Measurements from ENCODE around the gene ACAP1.

DNA sequence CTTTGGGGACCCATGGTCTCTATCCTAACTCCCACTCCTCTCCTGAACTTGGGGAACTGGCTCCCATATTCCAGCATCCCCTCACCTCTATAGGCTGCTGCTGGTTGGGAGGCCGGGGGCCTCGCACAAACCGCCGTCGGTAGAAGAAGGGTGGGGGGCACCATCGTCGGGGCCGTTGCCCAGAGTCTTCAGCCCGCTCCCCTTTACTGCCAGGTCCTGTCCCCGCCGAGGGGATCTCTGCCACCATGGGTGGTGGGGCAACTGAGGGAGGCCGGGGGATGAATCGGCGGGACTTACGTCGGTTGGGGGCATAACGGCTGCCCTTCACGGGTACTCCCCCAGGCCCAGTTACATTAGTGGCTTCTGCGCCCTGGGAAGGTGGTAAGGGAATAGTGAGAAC lies 46.2 kb upstream of the ACAP1 start:
- TF ChIP-seq, protein P1, sequence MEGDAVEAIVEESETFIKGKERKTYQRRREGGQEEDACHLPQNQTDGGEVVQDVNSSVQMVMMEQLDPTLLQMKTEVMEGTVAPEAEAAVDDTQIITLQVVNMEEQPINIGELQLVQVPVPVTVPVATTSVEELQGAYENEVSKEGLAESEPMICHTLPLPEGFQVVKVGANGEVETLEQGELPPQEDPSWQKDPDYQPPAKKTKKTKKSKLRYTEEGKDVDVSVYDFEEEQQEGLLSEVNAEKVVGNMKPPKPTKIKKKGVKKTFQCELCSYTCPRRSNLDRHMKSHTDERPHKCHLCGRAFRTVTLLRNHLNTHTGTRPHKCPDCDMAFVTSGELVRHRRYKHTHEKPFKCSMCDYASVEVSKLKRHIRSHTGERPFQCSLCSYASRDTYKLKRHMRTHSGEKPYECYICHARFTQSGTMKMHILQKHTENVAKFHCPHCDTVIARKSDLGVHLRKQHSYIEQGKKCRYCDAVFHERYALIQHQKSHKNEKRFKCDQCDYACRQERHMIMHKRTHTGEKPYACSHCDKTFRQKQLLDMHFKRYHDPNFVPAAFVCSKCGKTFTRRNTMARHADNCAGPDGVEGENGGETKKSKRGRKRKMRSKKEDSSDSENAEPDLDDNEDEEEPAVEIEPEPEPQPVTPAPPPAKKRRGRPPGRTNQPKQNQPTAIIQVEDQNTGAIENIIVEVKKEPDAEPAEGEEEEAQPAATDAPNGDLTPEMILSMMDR (IDR thresholded peaks at IDR 0.05), result no peak
- TF ChIP-seq POLR2A (IDR thresholded peaks at IDR 0.05), result no peak
